SW 1271 (cell line): ENCODE data around the gene FAM222A.

Experiments
- DNase-seq, 2 experiments: peaks; one replicate each; lab custom pipeline; 2025; lab: John Stamatoyannopoulos, UW

Gene FAM222A

GRCh38 chr12:109772622-109773321, 59.1 kb downstream of the FAM222A start:
- no peak for DNase-seq

- DNase-seq: no peak
These were observed 59.9 kb downstream of the FAM222A start for GRCh38 chr12:109773384-109774011.

- DNase-seq: peak in 1 of 2 experiments; percentile 33
These were observed 61.7 kb downstream of the FAM222A start for GRCh38 chr12:109775172-109775881.

GRCh38 chr12:109776624-109777023, 63.0 kb downstream of the FAM222A start:
- no peak for DNase-seq

- no peak for DNase-seq
These were observed 63.9 kb downstream of the FAM222A start for GRCh38 chr12:109777544-109777943.

GRCh38 chr12:109778684-109779083, 65.1 kb downstream of the FAM222A start:
- DNase-seq: no peak

GRCh38 chr12:109779382-109779781, 65.8 kb downstream of the FAM222A start:
- no peak for DNase-seq

GRCh38 chr12:109781668-109782325, 68.2 kb downstream of the FAM222A start:
- DNase-seq: no peak

GRCh38 chr12:109782326-109782703, 68.7 kb downstream of the FAM222A start:
- DNase-seq: no peak

- no peak for DNase-seq
These were observed 69.7 kb downstream of the FAM222A start for GRCh38 chr12:109783135-109783964.

- DNase-seq: no peak
These were observed 70.3 kb downstream of the FAM222A start for GRCh38 chr12:109783965-109784244.

- no peak for DNase-seq
These were observed 72.2 kb downstream of the FAM222A start for GRCh38 chr12:109785854-109786253.

GRCh38 chr12:109786799-109787198, 73.2 kb downstream of the FAM222A start:
- DNase-seq: no peak

- no peak for DNase-seq
These were observed 76.0 kb downstream of the FAM222A start for GRCh38 chr12:109789526-109790048.

- no peak for DNase-seq
These were observed 79.4 kb downstream of the FAM222A start for GRCh38 chr12:109792992-109793391.

GRCh38 chr12:109793411-109793810, 79.8 kb downstream of the FAM222A start:
- DNase-seq: no peak

- DNase-seq: no peak
These were observed 80.3 kb downstream of the FAM222A start for GRCh38 chr12:109793826-109794501.

- DNase-seq: peak in 1 of 2 experiments; percentile 19
These were observed 81.4 kb downstream of the FAM222A start for GRCh38 chr12:109795023-109795422.

- DNase-seq: no peak
These were observed 82.4 kb downstream of the FAM222A start for GRCh38 chr12:109796057-109796456.

- DNase-seq: no peak
These were observed 84.5 kb downstream of the FAM222A start for GRCh38 chr12:109797905-109798669.
